Activated naive CD8-positive, alpha-beta T cell treated with anti-CD3 and anti-CD28 coated beads, Interleukin-2, amount 50 U/mL, for 16 hours (primary cell): Measurements from ENCODE around the gene TFEC.
"Not testable (repeated sequence)": the region's sequence is repeated elsewhere in the genome, so short reads cannot be mapped to it uniquely, and the experiment has no call there.

Experiments used
- DNase-seq: peaks from one replicate; pipeline ENCODE4 v3.0.0-alpha.2; 2020; ENCODE audit warnings: low read depth, low spot score

TFEC gene

GRCh38 chr7:116030651-116031276, at the start of gene TFEC:
TFEC (minus strand) TSS chr7:116030763; CDS start chr7:115984441, 46,322 bp downstream.
- DNase-seq: no peak

- DNase-seq: no peak
Measured at GRCh38 chr7:116075351-116076145, 45.0 kb upstream of the TFEC start.

- DNase-seq: no peak
Measured at GRCh38 chr7:116071629-116072028, 41.1 kb upstream of the TFEC start.

GRCh38 chr7:116064179-116064578, 33.6 kb upstream of the TFEC start:
- DNase-seq: no peak

GRCh38 chr7:116062666-116063065, 32.1 kb upstream of the TFEC start:
- no peak for DNase-seq

- DNase-seq: no peak
Measured at GRCh38 chr7:116052006-116052405, 21.4 kb upstream of the TFEC start.

GRCh38 chr7:116047261-116047660, 16.7 kb upstream of the TFEC start:
- not testable (repeated sequence) for DNase-seq

GRCh38 chr7:116045532-116045931, 15.0 kb upstream of the TFEC start:
- DNase-seq: no peak

- DNase-seq: no peak
Measured at GRCh38 chr7:116041615-116042014, 11.1 kb upstream of the TFEC start.

GRCh38 chr7:116037401-116037800, 6.8 kb upstream of the TFEC start:
- DNase-seq: no peak

- DNase-seq: no peak
Measured at GRCh38 chr7:116034411-116034810, 3.8 kb upstream of the TFEC start.

- DNase-seq: no peak
Measured at GRCh38 chr7:116032886-116033285, 2.3 kb upstream of the TFEC start.

GRCh38 chr7:116028787-116029186, 1.8 kb downstream of the TFEC start:
- no peak for DNase-seq

- no peak for DNase-seq
Measured at GRCh38 chr7:116027786-116028185, 2.8 kb downstream of the TFEC start.

- DNase-seq: no peak
Measured at GRCh38 chr7:116024826-116025809, 5.4 kb downstream of the TFEC start.

- DNase-seq: no peak
Measured at GRCh38 chr7:116021237-116021636, 9.3 kb downstream of the TFEC start.

- no peak for DNase-seq
Measured at GRCh38 chr7:116018731-116019130, 11.8 kb downstream of the TFEC start.

GRCh38 chr7:116013675-116014074, 16.9 kb downstream of the TFEC start:
- DNase-seq: no peak

GRCh38 chr7:116011584-116011983, 19.0 kb downstream of the TFEC start:
- no peak for DNase-seq

- not testable (repeated sequence) for DNase-seq
Measured at GRCh38 chr7:116004762-116005161, 25.8 kb downstream of the TFEC start.

- no peak for DNase-seq
Measured at GRCh38 chr7:115997221-115997620, 33.3 kb downstream of the TFEC start.

GRCh38 chr7:115995701-115996100, 34.9 kb downstream of the TFEC start:
- no peak for DNase-seq
